GM18858 (cell line): ENCODE results near the gene ETV4.

ENCODE experiments used
- ATAC-seq: cut with Tn5 transposase; IDR thresholded peaks from one replicate; pipeline ENCODE4 v1.9.1; 2021; ENCODE audit not compliant: unreplicated experiment

The ETV4 gene

DNA sequence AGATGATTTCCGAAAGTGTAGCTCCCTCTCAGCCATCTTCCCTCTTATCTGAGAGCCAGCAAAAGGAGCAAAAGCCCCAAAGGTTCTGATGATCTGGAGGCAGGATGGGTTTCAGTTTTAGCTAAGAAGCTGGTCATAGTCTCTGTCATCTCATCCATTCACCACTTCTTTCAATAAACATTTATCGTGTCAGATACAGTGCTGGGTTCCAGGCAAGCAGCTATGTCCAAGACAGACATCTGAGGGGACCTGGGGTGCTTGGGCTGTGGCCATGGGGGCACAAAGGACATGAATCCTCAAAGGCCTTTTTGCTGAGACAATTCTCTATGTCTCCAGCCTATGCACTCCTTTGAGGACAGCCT is 1.0 kb upstream of the ETV4 start:
- no peak for ATAC-seq

DNA sequence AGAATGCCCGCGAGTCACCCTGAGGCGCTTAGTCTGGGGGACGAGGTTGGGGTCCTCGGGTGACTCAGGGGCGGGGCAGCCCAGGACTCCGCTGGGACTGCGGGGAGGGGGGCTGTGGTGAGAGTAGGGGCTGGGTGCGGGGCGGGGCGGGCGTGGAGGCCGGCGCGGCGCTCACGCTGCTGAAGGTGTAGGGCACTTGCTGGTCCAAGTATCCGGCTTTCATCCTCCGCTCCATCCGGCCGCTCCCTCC is 832 bp downstream of the ETV4 start:
- ATAC-seq, result no peak

DNA sequence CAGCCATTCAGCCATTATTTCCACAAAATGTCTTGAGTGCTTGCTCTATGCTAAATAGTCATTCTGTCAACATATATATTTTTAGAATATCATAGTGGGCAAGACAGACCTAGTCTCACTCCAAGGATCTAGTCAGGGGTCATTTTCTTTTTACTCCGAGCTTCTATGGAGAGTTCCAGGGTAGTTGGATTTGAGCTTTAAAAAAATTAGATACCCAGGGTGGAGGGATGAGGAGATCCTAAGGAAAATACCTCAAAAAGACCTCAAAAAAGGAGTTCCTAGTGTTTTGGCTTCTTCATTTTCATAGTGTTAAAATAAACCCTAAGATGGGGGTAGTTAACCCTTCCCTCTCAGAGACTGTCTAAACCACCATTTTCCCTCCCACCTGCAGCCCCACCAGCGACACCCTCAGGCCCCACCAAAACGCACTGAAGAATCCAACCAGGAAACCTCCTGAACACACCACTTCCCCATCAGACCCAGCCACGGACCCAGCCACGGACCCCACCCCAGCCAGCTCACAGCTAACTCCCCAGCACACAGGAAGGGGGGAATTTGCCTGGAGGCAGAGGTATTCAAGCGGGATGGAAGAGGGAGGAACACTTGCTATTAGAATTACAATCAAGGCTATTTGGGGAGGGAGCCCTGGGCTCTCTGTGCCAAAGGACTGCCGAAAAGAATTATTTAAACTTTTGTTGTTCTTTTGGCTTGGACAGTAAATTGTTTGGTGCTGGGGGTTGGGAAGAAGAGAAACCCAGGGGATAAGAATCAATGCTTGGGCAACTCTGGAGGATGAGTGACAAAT is 2.2 kb downstream of the ETV4 start:
- no peak for ATAC-seq

DNA sequence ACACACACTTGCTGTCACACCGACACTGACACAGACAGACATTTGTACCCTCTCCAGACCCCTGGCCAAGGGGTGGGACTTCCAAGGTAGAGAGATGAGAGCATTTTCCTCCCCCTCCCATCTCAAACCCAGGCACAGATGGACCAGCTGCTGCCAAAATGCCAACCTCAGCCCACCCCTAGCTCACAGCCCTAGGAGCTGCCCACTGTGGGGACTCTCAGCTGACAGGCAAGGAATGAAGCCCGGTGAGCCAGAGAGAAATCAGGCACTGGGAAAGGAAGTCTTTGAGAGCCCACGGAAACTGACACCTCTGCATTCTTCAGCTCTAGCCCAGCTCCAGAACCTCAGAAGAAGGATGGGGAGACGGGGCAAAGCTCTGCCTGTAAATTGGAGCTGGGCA is 2.8 kb downstream of the ETV4 start:
- ATAC-seq, result no peak

DNA sequence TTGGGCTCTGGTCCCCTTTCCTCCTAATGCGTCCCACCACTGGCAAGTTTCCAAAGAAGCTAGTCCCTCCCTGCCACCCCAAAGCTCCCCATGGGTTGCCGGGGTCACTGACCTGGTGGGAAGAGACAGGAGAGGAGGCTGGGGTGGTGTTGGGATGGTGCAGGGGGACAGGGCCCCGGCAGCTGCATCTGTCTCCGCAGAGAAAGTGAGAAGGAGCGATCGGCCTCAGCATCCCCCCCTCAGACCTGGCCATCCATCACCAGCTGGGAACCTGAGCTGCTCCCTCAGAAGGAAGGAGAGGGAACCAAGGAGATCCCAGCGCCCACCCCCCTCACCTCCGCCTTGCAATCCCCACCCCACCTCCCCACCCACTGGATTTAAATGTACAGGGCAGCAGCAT is 3.3 kb downstream of the ETV4 start:
- ATAC-seq, result no peak

DNA sequence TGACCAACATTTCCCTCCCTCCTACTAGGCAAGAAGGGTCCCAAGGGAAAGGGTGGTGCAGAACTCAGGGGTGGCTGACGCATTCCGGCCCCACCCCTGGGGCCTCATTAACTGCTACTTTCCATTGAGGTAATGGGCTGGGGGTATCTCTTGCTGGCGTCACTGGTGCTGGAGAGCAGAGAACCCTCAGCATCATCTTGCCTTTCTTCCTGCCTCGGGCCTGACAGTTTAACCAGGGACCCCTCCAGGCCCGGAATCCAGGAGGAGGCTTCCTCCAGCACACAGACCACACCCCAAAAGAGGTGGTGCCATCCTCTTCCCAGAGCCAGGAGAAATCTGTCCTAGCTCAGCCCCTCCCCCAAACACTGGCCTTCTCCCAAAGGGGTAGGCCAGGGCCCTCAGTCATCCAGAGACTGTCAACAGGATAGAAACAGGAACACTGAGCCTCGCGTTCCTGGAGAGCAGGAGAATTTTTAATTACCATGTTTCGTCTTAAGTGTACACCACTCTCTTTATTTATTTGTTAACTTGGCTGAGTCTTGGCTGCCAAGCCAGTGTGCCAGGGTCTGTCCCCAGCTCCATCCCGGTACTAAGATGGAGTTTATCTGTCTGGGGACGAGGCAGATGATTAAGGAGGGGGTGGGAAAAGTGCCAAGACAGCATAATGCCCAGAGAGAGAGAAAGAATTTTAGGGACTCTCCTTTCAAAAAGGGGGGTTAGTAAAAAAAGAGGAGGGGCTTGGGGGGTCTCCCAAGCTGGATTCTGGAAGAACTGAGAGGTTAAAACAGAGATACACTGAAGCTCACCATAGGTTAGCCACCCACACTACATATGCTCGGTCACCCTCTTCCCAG is 5.1 kb downstream of the ETV4 start:
- ATAC-seq, result no peak

DNA sequence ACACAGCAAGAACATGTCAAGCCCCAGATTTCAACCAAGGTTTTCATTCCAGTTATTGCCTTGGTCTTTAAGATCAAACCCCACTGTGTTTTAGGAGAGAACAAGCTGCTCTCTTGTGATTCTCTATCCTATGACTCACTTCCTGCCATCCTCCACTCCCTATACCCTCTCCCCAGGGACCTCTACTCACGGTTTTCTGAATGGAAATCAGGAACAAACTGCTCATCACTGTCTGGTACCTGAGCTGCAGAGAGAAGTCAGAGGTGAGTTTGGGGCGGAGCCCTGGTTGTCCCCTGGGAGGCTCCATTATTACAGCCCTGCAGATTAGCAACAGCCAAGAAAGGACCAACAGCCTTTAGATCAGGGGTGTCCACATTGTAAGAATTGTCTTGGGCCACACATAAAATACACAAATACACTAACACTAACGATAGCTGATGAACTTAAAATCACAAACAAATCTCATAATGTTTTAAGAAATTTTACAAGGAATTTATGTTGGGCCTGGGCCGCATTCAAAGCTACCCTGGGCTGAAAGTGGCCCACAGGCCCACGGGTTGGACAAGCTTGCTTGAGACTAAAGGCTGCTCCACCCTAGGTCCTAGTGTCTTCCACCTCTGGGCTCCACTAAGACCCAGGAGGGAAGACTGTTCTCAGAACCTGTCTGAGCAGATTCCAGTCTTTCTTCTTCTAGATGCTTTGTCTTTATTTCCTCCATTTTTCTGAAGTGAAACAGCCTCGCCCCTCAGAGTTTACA is 9.7 kb downstream of the ETV4 start:
- no peak for ATAC-seq

DNA sequence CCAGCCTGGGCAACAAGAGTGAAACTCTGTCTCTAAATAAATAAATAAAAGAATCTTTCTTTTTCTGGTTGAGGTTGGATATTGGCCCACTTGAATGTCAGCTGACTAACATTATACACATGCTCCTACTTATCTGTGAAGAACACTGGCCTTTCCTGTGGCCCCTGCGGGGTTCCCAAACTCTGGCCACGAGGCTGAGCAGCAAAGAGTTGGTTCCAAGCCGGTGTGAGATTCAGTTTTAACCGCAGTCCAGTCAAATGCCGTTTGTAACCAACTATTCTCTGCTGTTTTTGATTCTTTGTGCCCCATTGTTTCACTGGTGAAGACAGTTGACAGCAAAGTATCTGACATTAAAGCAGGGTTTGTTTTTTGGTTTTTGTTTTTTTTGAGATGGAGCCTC is 11.2 kb downstream of the ETV4 start:
- ATAC-seq, result no peak

DNA sequence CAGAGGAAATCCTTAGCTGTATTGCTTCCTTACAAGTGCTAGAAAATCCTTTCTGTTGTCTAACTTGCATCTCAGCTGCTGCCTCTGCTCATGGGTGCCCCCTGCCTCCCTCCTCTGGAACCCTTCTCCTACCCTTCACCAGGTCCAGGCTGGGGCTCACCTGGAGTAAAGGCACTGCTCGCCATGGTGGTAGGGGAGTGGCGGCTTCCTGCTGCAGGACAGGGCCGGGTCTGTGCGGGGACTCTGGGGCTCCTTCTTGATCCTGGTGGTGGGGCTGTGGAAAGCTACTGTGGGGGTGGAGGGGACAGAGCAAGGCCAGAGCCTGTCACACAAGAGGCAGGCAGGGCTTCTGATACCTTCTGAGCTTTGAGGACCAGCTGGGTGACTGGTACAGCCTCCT is 12.4 kb downstream of the ETV4 start:
- ATAC-seq, result no peak

DNA sequence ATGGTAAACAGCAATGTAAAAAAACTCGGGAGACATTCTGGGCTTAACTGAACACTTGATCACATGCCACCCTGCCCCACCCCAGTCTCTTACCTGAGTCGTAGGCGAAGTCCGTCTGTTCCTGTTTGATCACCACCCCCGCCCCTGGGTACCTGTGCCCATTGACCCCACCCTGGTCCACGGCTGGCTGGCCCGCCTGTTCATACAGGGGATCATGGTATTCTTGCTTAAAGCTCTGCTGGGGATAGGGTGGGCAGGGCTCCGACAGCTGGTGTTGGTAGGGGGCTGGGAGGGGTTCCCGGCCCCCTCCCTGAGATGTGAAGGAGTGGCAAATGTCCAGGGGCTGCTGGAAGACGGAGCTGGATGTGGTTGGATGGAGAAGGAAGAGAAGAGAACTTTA is 13.6 kb downstream of the ETV4 start:
- no peak for ATAC-seq

DNA sequence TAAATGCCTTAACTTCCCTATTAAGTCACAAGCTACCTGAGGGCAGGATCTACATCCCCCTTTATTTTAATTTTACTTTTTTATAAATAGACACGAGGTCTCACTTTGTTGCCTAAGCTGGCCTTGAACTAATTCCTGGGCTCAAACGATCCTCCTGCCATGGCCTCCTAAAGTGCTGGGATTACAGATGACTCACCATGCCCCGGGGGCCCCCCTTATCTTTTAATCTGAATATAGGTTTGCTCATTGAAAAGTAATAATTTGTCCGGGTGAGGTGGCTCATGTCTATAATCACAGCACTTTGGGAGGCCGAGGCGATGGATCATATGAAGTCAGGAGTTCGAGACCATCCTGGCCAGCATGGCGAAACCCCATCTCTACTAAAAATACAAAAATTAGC is 14.2 kb downstream of the ETV4 start:
- no peak for ATAC-seq

DNA sequence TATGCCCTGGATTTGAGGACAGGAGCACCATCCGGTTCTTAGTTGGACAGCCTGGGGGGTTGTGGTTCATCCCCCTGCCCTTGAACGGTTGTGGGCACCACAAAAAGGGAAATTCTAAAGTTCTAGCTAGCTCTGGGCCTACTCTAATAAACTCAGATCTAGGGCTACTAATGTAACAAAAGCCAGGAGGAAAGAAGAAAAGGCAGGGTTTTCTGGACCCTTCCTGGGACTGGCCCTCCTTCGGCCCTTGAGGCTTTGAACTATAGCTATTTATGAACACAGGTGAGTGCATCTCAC is 15.1 kb downstream of the ETV4 start:
- no peak for ATAC-seq

DNA sequence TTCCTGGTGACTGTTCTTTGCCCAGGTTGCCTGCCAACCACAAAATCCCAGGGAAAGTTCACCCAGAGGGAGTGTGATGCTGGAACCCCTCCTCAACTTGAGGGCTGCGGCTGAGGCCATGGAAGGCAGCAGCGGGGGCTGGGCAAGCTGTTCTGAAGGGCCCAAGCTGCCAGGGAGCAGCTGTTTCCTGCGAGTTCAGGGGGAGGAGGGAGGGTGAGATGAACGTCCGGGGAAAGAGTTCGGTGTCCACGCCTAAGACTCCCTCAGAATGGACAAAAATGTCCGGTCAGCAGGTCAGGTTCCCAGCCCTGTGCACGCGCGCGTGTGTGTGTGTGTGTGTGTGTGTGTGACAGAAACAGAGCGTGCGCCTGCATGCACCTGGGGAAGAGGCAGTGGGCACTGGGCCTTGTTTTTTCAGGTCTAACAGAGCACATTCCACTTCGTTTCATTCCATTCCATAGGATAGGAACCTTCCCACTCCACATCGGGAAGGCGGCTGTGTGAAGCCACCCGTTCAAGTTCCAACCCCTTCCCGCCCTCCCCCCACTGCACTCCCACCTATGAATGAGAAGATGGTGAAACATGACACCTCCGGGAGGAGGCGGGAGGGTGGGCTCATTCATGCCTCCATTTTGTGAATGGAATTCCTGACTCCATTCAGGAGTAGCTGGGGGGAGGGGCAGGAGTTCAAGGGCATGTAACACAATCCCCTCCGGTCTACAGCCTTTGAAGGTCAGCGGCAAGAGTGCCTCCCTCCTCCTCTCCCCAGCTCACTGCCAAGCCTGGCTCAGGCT is 15.7 kb downstream of the ETV4 start:
- ATAC-seq, result no peak

DNA sequence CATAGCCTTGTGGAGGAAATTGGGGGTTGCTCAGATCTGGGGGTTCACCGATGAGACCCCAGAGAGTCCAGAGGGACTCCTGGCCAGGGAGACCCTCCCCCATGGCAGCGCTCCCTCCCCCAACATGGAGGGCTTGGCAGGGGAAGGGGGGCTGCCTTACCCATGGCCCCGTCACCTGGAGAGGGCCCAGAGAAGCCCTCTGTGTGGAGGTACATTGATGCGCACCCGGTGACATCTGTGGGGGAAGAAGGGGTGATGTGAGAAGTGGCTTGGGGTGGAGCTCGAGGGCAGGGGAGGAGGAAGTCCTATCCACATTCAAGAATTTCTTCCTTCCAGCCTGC is 16.2 kb downstream of the ETV4 start:
- no peak for ATAC-seq

DNA sequence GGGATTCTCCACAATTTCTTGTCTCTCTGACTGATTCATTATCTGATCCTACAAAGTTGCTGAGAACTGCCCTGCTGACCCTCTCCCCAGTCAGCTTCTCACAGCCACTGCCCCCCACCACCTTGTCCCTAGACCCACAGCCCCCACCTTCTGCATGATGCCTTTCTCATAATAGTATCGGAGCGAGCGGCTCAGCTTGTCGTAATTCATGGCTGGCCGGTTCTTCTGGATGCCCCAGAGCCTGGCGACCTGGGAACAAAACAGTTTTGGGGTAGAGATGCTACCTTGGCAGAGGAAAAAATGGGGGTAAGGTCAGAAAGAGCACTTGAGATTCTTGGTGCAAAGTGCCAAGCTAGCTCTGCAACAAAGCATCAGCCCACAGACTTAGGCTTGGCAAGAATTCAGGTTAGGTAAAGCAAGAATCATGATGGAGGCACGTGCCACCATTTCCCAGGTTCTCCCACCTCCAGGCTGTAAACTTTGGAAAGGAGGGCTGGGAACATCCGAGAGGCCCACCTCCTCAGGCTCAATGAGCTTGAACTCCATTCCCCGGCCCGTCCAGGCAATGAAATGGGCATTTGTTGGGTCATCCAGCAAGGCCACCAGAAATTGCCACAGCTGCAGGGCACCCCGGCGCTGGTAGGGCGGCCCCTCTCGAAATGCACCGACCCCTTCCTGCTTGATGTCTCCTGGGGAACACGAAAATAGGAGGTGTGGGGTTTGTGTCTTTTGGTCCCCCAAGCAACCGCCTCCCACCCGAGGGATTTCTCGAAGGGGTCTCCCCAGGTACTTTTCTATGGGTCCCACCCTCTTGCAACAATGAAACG is 16.9 kb downstream of the ETV4 start:
- ATAC-seq, result no peak

DNA sequence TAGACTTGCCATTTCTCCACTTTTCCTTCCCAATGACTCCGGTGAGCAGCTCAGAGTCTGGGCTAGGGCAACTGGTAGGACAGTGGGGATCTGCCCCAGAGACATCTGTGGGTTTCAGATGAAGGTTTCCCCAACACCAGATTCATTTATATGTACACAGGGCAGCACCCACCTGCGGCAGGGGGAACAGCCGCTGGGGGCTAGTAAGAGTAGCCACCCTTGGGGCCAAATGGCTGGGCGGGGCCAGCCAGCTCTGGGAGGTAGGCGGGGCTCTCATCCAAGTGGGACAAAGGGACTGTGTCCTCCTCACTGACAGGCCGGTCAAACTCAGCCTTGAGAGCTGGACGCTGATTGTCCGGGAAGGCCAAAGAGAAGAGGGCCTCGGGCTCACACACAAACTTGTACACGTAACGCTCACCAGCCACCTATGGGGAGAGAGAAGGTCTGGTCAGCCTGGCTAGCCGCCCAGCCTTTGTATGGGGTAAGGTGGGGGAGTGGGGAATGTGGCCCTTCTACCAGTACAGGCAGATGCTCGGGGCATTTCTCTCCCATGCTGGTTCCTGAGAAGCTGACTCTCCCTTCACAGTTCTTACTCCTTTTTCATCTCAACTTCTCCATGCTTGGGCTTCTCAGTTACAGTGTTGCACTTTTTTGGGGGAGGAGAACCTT is 17.7 kb downstream of the ETV4 start:
- no peak for ATAC-seq

DNA sequence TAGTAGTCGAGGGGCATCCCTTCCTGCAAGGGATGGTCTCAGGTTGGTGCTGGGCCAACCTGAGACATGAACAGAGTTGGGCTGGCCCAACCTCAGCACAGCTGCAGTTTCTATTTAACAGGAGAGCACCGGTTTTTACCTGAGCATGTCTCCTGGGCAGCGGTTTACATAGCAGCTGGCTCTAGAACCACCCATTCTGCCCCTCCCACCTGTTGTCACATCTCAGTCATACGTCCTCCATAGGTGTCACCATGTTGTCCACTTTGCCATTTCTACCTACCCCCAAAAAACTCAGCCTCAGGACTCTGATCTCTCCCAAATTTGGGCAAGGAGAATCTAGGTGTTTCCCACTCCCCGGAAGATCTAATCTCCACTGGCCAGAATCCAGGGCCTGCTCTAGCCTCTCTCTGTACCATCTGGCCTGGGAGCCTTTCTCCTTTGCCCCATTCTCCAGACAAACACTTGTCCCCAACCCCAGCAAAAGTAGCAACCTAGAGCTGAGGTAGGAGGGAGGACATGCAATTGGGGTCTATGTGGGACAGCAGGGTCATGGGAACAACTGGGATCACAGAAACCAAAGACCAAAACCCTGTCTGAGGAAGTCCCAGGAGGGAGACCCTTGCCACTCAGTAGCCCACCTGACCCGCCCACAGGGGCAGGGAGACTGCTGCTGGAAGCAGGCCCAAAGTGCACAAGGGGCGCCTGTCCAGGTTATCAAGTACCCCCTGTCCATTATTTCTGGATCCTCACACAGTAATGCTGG is 19.1 kb downstream of the ETV4 start:
- ATAC-seq, result no peak

DNA sequence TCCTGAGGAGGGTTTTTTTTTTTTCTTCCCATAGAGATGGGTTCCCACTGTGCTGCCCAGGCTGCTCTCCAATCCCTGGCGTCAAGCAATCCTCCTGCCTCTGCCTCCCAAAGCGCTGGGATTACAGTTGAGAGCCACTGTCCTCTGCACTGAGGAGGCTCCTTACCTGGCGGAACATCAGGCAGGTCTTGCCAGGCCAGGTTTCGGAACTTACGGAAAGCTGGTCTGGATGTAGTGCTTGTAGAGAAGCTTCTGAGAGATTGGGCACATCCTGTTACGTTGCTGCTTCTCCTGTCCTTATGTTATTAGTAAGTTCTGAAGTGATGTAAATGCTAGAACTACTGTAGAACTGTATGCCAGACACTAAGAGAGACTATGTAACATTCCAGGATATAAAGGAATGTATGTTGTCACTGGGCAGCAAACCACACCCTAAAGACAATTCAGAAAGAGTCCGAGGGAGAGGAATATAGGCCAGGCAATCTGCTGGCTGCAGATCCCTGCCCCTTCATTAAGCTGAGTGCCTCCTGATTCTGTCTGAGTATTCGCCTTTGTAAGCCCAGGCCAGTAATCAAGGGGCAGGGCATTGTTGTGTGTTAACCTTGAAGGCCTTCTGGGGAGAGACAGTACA is 21.1 kb downstream of the ETV4 start:
- no peak for ATAC-seq

DNA sequence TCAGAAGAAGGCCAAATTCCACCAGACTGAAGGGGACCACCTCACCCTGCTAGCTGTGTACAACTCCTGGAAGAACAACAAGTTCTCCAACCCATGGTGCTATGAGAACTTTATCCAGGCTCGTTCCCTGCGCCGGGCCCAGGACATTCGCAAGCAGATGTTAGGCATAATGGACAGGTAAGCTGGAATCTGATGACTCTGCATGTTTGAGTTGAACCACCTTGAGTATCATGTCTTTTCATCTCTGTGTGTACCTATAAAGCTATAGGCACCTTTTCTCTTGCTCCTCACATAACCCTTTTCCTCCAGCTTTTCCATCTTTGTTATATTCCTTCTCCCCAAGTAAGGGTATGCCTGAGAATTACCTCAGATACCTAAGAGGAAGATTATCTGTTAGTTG is 24.8 kb downstream of the ETV4 start:
- no peak for ATAC-seq
